ENCODE measurements around the gene ZGRF1.
"Not testable (repeated sequence)": the region's sequence is repeated elsewhere in the genome, so short reads cannot be mapped to it uniquely, and the experiment has no call there.

Gene ZGRF1

DNA sequence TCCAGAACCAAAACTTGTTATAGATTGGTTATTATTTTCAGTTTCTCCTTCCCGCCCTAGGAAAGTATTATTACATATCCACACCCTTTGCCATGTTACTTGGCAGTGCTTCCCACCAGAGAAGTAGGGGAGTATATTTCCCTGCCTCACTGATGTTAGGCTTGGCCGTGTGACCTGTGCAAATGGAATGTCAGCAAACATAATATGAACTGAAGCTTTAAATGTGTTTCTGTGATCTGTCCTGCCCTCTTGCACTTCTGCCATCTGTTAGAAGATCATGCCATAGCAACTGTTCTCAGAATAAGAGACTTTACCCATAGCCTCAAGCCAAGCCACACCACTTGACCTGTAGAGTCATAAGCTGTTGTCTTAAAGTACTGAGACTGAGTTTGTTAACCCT, 84.0 kb downstream of the ZGRF1 start:
- no peak for DNase-seq (ENCODE audit: low read depth in 3 of 3)

DNA sequence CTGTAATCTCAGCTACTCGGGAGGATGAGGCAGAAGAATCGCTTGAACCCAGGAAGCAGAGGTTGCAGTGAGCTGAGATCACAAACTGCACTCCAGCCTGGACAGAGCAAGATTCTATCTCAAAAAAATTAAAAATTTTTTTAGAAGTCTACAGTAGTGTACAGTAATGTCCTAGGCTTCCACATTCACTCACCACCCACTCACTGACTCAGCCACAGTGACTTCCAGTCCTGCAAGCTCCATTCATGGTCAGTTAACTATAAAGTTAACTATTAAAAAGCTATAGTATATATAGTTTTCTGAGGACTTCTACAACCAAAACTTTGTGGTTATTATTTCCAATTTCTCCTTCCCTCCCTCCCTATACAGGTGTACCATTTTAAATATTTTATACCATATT, 86.0 kb downstream of the ZGRF1 start:
- DNase-seq (ENCODE audit: low read depth in 3 of 3) = no peak

DNA sequence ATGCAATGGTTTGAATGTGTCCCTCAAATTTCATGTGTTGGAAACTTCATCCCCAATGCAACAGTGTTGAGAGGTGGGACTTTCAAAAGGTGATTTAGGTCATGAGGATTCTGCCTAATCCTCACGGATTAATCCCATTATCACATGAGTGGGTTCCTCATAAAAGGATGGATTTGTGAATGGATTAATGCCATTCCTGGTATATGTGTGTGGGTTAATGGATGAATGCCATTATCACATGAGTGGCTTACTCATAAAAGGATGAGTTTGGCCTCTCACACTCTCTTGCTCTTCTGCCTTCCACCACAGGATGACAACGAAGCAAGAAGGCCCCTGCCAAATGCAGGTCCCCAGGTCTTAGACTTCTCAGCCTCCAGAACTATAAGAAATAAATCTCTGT, 90.2 kb downstream of the ZGRF1 start:
- DNase-seq (ENCODE audit: low read depth in 3 of 3) = no peak

DNA sequence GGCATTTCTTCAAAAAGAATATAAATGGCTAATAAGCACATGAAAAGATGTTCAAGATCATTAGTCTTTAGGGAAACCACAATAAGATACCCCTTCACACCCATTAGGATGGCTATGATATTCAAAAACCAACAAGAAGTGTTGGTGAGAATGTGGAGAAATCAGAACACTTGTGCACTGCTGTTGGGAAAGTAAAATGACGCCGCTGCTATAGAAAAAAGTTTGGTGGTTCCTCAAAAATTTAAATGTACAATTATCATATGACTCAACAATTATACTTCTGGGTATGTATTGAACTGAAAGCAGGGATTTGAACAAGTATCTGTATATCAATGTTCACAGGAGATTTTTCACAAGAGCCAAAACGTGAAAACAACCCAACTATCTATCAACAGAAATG, 91.4 kb downstream of the ZGRF1 start:
- DNase-seq (ENCODE audit: low read depth in 3 of 3) = no peak

DNA sequence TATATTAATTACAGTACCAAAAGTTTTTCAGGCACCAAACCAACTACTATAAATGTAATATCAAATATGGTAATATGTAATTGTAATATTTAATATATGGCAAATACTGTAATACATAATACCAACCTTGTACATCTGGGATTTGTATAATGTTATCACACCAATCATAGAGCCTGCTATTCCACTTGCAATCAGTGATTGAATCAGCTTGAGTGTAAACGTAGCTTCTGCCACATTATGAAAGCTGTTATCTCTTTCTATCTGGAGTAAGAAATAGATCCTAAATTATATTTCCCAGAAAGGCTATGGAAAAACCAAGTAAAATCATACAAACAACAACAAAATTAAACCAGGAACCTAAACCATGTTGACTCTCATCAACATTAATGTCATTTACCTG, 96.0 kb downstream of the ZGRF1 start:
- DNase-seq (ENCODE audit: low read depth in 3 of 3) = no peak

DNA sequence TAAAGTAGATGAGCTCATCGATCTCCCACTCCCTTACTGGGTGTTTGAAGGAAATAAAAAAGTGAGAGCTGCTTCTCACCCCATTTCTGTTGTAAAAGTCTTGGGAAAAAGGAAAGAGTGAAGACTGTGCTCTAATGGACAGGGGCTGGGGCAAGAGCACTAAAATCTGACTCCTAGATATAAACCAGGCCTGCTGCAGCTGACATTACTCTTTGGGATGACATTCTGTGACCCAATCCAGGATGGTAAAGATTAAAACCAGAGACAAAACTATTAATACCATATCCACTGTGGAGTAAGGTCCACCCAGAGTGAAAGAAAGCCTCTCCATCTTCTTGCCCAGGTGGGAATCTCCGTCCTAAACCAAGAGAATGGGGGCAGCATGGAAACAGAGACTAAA, 100.6 kb downstream of the ZGRF1 start:
- no peak for DNase-seq (ENCODE audit: low read depth in 3 of 3)

DNA sequence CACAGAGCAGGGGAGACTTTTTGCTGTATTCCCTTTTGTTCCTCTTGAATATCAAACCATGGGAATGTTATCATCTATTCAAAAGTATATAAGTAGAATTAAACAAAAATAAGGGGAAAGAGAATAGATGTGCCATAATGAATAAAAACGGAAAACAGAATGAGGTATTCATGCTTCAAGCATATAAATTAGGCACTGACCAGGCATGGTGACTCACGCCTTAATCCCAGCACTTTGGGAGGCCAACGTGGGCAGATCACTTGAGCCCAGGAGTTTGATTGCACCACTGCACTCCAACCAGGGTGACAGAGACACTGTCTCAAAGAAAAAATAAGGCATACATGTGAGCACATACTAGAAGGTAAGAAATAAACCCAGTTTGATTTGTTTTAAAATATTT, 104.4 kb downstream of the ZGRF1 start:
- no peak for DNase-seq (ENCODE audit: low read depth in 3 of 3)

DNA sequence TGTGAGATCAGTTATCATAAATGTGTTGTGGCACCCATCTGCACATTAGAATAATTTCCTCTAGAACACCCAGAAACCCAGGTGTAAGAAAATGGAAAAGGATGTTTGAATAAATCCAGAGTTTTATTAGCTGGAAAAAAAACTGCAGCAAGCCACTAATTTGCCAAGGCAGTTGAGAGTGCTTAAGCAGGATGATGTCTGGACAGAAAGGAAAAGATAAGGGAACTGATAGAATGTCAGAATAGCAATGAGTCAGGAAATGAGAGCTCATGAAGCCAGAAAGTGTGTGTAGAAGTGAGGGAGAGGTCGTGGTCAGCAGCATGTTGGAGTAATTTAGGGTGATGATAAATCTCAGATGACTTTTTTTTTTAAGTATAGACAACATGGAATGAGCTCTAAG, 105.6 kb downstream of the ZGRF1 start:
- DNase-seq (ENCODE audit: low read depth in 3 of 3) = no peak

DNA sequence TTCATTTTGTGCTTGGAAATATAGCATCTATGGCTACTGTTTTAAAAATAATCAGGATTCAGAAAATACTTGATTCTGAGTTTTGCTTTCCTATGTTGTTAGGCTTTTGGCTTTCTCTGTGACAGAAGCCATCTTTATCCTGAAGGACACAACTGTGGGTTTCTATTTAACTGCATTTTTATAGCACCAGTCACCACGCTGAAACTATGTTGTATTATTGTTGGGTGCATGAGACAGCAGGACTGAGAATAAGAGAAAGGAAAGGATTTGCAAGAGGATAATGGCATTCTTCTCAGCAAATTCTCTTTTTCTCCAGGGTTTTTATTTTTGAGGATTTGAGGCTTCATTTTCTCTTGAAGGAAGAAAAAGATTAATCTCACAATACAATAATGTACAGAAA, 110.6 kb downstream of the ZGRF1 start:
- no peak for DNase-seq (ENCODE audit: low read depth in 3 of 3)

DNA sequence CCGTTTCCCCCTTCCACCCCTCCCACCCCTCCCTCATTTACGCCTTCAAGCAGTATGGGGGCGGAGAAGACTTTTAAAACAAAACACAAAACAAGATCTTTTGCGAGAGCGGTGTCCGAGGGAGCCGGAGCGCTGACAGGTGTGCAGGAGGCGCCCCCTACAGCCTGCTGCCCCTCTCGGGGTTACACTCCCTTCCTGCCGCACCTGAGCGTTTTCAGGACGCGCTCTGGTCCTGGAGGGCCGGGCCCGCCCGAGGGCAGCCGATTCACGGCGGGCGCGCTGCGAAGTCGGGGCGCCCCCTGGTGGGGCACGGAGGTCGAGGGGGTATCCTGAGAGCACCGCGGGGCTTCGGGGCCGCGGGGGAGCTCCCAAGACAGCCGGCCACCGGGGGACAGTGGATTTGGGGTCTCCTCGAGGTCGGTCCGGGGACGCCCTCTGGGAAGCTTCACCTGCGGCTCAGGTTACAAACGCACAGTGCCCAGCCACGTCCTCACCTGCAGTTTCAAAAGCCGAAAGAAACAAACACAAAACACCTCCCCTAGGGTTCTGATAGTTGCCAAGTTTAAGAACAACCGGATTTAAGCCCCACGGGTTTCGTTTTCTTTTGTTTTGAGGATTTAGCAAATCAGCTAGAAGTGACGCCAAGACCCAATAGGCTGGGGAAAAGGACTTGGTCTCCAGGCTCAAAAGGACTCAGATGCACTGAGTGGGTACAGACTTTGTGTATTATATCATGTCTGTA, 112.8 kb downstream of the ZGRF1 start:
- peak; percentile 59 to 77 (median 67) for DNase-seq (ENCODE audit: low read depth in 3 of 3)

DNA sequence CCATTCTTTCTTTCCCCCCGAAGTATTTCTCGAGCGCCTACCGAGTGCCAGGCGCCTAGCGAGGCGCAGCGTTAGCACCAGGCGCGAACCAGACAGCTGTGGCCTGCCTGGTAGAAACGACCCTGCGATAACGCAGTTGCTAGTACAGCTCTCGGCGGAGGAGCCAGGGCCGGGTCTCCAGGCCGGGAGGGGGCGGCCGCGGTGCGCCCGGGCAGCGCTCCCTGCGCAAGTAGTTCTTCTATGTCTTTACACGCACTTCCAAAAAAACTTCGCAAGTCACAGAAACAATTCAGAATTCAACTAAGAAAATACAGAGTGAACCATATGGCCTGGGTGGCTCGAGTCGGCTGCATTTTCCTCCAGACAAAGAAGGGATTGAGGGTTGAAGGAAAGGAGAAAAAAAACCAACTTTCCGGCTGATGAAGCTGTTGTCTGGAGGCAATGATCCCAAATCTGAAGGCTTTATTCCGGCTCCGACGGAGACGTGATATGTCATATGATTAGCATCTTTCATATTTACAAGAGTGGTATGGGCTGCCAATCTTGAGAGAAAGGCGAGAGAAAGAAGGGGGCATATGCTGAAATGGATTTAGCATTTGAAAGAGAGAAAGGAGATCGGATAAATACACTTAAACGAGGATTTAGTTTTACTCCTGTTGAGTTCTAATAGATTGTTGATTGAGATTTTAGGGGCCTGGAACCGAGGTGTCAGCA, 113.5 kb downstream of the ZGRF1 start:
- DNase-seq (ENCODE audit: low read depth in 3 of 3) = peak in 1 of 3 donors; percentile 43

DNA sequence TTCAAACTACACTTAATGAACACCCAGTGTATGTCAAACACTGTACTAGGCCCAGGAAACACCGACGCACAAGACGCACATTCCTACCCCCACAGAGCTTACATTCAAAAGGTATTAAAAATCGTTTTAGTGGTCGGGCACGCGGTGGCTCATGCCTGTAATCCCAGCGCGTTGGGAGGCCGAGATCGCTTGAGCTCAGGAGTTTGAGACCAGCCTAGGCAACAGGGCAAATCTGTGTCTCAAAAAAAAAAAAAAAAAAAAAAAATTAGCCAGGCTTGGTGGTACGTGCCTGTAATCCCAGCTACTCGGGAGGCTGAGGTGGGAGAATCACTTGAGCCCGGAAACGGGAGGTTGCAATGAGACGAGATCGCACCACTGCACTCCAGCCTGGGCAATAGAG, 114.3 kb downstream of the ZGRF1 start:
- DNase-seq (ENCODE audit: low read depth in 3 of 3) = not testable (repeated sequence)

DNA sequence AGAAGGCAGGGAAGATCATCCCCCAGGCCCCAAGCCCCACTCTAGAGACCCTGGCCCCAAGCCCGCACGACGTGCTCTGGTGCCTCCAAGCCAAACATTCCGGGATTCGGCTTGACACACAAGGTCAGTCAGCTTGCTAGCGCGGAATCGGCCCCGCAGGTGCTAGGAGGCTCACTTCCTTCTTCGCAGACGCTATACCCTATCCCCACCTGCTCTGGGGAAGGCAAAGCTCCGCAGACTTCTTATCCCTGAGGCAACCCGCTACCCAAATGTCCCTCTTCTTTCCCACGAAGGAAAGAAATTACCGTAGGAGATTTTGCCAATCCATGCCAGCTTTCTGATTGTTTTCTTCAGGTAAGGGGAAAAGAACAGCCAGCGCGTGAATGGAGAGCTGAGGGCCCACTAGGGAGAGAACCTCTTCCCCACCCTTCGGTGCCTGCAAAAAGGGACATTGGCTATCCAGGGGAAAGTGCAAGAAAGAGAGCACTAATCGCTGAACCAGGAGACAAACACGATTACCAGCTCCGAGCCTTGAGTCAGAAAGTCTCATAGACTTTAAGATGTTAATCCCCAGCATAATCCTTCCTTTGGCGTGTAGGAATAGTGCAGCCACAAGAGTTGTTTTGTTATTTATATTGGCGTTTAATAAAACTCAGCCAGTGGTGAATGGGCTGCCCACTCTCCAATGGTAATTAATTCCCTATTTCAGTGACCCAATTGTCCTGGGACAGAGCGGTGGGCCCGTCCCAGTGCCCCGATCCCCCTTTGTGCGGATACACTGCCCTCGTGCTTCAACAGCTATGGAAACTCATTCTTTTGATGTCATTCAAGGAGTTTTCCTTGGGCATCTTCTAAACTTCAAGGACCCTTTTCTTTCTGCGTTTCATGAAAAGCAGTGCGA, 115.3 kb downstream of the ZGRF1 start:
- no peak for DNase-seq (ENCODE audit: low read depth in 3 of 3)

DNA sequence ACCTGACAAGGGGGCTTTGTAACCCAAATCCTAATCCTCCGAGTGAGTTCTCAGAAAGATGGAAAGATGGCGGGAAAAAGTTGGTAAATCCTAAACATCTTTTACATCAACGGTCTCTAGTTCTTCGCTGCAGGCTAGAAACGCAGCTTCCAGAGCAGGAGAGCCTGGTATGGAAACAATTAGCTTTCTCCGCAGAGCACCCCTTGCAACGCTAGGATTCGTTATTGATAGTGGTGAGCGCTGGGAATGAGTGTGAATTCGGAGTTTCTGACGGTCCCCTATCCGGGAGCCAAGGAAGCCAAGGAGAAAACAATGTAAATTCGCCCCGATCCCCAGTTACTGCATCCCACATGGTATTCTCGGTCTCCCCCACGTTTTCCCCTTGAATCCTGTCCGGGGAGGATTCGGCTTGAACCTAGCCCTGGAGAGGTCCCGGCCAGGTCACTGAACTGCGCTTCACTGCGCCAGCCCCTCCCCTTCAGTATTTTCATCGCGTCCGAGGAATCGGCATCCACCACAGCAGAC, 116.0 kb downstream of the ZGRF1 start:
- DNase-seq (ENCODE audit: low read depth in 3 of 3) = no peak

DNA sequence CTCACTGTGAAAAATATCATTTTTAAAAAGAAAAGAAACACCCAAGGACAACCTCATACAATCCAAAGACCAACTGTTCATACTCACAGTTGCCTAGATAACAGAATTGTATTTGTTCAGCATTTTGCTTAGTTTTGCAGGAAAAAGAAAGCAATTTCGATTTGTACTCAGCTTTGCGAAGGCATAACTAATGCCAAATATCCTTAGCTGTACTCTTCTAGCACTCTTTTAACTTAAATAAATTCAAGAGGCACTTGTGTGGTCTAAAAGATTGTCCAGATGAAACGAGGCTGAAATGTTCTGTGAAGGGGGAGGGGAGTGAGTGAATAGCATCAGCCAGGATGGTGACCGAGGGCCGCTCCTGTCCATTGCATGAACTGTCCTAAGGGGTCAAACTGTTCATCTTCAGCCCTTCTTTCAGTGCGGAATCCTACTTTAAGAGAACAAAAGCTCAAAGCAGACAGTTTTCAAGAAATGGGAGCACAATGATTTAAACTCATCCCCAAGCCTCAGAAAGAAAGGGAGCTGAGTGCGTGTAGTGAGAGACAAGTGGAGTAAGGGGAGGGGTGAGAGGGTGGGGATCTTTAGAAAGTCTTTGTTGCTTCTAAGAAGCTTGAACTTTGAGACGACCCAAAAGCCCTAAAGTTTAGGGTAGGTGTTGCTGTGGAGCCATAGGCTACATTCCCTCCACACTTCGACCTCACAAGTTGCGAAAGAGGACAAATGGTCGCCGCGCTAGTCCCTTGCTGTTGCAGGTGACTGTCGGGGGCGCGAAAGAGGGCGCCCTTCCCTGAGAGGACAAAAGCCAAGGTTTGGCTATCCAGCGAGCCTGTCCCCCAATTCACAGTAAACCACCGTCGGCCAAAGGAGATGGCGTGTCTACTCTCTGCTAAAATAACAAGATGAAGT, 116.8 kb downstream of the ZGRF1 start:
- no peak for DNase-seq (ENCODE audit: low read depth in 3 of 3)

DNA sequence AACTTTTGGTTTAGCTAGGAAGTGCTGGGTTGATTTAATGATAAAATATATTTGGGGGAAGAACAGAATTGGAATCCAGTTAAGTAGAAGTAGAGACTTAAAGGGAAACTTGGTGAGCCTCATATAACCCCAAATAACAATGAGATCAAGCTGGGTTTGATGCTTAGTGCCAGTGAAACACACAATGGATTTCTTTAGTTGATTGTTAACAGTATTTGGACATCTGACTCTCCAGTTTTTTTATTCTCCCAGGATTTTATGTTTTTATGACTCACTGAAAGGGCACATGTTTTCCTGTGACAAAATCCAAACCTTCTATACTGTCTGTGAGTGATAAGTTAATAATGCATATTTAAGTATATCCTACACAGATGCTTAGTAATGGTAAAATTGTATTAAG, 118.0 kb downstream of the ZGRF1 start:
- no peak for DNase-seq (ENCODE audit: low read depth in 3 of 3)

DNA sequence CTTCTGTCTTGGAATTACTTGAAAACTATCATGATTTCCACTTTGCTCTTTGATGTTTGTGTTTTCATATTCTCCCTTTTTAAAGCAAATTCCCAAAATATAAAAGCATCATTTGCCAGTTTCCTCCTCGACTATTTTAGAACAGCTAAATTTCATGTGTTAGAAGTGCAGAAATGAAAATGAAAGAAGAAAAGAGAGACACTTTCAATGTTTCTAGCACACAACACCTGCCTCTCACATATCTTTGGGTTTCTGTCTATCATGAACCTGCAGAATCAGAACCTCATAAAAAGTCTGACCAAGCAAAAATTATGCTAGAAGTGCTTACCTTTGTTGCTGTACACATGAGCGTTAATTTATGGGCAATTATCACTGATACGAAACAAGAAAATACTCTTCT, 118.8 kb downstream of the ZGRF1 start:
- DNase-seq (ENCODE audit: low read depth in 3 of 3) = no peak

DNA sequence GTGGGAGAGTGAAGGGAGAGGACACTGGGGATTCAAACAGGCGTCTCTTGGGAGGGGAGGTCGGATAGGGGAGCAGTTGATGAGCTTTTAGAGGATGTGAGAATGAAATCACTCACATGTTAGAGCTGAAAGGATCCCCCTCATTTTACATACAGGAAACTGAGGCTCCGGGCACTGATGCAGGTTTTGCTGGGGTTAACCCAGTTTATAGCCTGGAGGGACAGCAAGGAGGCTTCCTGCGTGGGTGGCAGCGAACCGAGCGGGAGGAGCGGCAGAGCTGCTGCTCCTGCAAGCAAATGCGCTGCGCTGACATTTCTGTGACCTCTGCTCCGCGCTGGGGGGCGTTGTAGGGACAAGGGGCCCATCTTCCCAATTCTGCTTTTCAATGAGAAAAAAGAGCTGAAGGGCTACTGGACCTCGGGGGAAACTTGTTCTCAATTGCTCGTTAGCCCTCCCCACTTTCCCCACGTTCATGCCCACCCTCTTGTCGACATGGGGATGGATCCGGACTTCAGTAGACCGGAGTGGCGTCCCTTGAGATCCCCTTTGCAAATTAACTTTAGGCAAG, 119.6 kb downstream of the ZGRF1 start:
- no peak for DNase-seq (ENCODE audit: low read depth in 3 of 3)

DNA sequence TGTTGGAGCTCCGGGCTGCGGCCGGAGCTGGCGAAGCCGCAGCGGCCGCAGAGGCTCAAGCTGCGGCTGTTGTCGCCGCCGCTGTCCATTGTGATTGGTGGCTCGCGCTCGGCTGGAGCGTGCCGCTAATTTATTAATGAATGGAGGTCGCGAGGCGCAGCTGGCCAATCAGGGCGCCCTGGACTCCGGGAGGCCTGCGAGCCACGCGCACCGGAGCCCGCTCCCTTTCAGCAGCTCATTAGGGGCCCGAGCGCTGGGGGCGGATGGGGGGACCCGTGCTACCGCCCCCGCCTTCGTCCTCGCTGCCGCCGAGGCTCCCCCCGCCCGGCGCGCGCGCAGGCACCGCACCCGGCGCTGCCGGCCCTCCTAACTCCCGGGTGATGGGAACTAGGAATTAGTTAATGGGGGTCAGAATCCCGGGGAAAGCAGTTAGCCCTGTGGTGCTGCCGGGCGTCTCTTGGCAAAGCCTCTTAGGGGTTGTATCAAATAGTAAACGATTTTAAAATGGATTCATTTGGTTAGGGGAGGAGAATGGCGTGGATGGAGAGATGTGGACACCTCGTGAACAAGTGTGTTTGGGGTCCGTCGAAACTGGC, 120.1 kb downstream of the ZGRF1 start:
- DNase-seq (ENCODE audit: low read depth in 3 of 3) = no peak

DNA sequence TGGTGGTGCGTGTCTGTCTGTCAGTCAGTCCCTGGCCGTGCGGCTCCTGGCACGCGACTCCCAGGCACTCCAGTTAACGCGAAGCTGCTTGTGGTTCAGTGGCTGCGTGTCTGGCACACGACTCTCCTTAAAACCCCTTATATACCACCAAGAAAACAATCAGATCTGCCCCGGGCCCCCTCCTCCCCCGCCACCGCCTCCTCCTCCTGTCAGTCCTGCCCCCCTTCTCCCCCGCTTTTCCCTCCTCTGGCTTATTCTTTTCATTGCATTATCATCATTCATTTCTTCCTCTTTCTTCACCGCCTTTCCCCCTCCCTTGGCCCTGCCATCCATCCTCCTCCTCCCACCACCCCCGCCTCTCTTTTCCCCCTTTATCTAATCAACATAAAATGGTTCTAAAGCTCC, 120.6 kb downstream of the ZGRF1 start, which contains the start of gene NEUROG2:
NEUROG2 (minus strand) TSS at position 115 of the 405 bp plus-strand sequence. CDS start 705 bp downstream, outside the sequence.
- no peak for DNase-seq (ENCODE audit: low read depth in 3 of 3)
